GM12873 (cell line): Measurements from ENCODE around the gene RNF32.

ENCODE experiments used
- TF ChIP-seq, protein P1 (sequence below): IDR thresholded peaks from 2 replicates; pipeline ENCODE4 v1.5.1; 2012; ENCODE audit warnings: low read depth, mild to moderate bottlenecking, moderate library complexity, low read length, control low read depth; ENCODE audit not compliant: insufficient read depth; ENCODE audit errors: missing control alignments

The RNF32 gene

DNA sequence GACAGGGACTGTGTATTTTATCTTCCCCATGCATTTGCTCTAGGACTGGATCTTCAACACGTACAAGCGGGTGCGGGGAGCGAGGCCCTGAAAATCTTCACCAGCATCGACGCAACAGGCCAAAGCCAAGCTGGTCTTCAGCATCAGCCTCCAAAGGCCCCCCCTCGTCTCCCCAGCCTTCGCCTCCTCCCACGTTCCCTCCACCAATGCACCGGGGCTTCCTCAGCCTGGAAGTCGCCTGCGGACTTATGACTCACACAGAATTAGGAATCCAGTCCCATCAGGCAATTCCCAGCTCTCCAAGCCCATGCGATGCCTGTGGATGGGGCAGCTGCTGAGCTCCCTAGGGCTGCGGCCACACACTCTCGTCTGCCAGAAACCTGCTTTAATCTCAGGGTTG, 36.3 kb upstream of the RNF32 start:
- TF ChIP-seq, protein P1, sequence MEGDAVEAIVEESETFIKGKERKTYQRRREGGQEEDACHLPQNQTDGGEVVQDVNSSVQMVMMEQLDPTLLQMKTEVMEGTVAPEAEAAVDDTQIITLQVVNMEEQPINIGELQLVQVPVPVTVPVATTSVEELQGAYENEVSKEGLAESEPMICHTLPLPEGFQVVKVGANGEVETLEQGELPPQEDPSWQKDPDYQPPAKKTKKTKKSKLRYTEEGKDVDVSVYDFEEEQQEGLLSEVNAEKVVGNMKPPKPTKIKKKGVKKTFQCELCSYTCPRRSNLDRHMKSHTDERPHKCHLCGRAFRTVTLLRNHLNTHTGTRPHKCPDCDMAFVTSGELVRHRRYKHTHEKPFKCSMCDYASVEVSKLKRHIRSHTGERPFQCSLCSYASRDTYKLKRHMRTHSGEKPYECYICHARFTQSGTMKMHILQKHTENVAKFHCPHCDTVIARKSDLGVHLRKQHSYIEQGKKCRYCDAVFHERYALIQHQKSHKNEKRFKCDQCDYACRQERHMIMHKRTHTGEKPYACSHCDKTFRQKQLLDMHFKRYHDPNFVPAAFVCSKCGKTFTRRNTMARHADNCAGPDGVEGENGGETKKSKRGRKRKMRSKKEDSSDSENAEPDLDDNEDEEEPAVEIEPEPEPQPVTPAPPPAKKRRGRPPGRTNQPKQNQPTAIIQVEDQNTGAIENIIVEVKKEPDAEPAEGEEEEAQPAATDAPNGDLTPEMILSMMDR, result no peak

DNA sequence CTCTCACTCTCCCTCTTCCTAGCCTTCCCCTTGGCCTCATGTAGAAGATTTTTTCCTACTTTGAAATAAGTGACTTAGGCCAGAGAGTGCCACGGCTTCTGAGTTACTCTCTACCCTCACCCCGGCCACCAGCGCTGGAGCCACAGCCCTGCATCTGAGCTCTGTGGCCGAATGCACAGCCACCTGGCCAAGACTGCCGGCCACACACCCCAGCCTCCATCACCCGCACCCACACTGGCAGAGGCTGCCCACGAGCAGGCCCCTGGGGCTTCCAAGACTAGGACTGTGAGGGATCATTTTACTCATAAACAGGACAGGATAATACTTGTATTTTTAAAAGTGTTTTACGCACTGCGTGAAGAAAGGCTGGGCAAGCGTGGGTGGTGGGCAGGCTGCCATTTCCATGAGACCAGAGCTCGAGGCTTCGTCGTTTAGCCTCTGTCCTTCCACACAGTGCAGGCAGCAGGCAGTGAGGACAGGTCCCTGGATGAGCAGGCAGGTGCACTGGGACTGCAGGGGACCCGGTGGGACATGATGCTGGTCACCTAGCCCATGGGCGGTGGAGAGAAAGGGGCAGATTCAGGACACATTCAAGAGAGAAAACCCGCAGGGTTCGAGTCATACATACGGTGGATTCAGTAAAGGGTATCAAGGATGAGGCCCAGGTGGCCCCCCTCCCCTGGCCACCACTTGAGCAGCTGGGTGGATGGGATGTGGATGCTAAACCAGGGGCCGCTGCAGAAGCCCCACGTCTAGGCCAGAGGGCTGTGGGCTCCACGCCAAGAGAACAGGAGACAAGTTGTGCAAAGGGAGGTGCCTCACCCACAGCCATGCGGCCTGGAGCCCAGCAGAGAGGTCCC, 35.5 kb upstream of the RNF32 start:
- TF ChIP-seq, protein P1, result no peak

DNA sequence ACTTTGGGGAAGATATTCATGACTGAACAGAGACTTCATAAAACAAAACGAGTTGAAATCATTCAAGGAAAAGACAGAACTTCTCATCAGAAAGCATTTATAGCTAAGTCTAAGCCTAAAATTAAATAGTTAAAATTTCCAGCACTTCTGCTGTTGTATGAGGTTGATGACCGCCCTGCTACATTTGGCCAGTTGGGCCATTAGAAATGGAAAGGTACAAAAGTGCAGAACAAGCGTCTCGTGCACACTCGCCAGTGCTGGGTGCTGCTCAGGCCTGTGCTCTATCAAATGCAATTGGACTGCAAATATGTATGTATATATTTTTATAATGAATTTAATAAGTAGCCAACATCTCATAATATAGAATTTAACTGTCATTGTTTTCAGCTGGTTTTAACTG, 34.4 kb upstream of the RNF32 start:
- TF ChIP-seq, protein P1, result no peak

GRCh38 chr7:156606691-156607331, 33.8 kb upstream of the RNF32 start:
- TF ChIP-seq, protein P1, result no peak

- TF ChIP-seq, protein P1, result no peak
These were observed 33.0 kb upstream of the RNF32 start for GRCh38 chr7:156607332-156608172.

- TF ChIP-seq, protein P1, result no peak
These were observed 32.4 kb upstream of the RNF32 start for GRCh38 chr7:156608173-156608478.

DNA sequence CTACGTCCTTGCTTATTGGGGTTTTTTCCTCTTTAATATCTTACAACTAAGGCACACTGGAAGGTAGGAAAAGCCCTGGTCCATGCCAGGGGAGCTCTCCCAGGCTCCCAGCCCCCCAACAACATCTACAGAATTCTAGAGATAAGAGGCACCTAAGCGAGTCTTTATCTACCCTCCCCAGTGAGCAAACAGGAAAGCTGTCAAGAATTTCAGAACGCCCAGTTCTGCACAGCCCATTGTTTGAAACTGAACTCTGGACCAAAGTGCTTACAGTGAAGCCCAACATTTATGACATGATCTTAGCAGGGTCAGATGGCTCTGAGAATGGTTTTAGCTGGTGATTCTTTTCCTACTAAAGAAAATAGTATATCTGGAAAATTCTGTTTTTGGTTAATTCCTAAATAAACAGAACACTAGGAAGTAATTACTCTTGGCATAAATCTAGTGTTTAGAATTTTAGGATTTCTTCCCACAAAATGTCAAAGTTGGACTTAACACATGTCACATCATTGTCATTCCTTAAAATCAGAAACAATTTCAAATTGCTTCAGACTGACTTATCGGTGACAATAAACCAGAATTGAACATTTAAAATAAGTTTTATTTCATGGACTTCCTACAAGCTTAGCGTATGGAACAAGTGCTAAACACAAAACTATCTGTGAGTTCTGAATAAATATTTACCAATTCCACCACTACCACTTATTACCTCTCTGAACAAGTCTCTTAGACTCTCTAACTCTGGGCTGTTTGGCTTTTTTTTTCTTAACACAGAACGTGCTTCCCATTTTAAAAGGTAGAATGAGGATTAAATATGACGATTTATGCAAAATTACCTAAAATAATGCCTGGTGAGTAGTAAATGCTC, 31.3 kb upstream of the RNF32 start:
- TF ChIP-seq, protein P1, result no peak
